ENCODE measurements around the gene BBS2. TPM values are rescaled to one million over a fixed set of nuclear protein-coding genes. Genes with fewer than 3 reads are reported as not detected.

BBS2 gene
- total and polyA plus RNA-seq, 2 experiments from 2014 or later, result 13.7 to 25.2 TPM

- TF ChIP-seq ZNF462 (CRISPR knock-in tag; IDR thresholded peaks at IDR 0.05), result no peak
Observed at GRCh38 chr16:56512025-56512424, 7.8 kb downstream of the BBS2 start (continued).

DNA sequence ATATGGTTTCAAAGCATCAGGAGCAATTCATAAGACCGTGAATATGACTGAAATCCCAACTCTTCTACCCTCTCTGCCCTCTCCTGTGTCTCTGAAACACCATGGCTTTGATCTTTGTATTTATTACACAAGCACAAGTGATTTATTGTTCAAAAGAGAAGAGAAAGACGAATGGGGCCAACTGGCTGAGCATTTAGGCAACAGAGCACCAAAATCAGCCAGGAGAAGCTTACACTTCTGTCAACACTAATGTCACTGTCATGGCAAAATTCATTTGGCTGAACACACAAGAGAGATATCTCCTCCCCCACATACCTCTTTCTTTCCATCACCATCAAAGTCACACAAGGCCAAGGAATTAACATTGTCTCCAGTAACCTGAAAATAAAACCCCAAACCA, 9.3 kb downstream of the BBS2 start:
- DNase-seq (ENCODE audit: low spot score), result no peak
- ATAC-seq, result no peak
- Mint-ChIP-seq H3K36me3 (ENCODE audit: low read depth) (peaks cover 3% of the 10 kb centered on the region; the same call in 1 of the 3 replicates), H3K27me3 (ENCODE audit: insufficient read depth, low read depth, poor library complexity) (no peaks in the 10 kb centered on the region), H3K9me3 (no peaks in the 10 kb centered on the region), H3K27ac (no peak overlapping the region), H3K4me1 (no peaks in the 10 kb centered on the region), H3K4me3 (no peak overlapping the region)
- no peaks in the 10 kb centered on the region; the same call in 1 of the 2 replicates for H3K79me2 ChIP-seq (replicated peaks; ENCODE audit: insufficient read depth)
- H3F3A ChIP-seq (replicated peaks; ENCODE audit: low read depth), result no peaks in the 10 kb centered on the region
- H3K27me3 ChIP-seq (ENCODE audit: insufficient read depth), result no peaks in the 10 kb centered on the region
- no peaks in the 10 kb centered on the region for H3K9me2 ChIP-seq (ENCODE audit: insufficient read depth)
- no peaks in the 10 kb centered on the region for H3K4me1 ChIP-seq (ENCODE audit: insufficient read depth)
- H2AFZ ChIP-seq, result no peak overlapping the region
- no peak overlapping the region for H3K4me2 ChIP-seq
- H3K36me3 ChIP-seq (ENCODE audit: insufficient read depth), result no peaks in the 10 kb centered on the region
- H4K20me1 ChIP-seq (replicated peaks; ENCODE audit: insufficient read depth), result no peaks in the 10 kb centered on the region
- no peak overlapping the region for H3K4me3 ChIP-seq
- no peak overlapping the region for H3K27ac ChIP-seq (ENCODE audit: low read depth)
- TF ChIP-seq, protein P1, sequence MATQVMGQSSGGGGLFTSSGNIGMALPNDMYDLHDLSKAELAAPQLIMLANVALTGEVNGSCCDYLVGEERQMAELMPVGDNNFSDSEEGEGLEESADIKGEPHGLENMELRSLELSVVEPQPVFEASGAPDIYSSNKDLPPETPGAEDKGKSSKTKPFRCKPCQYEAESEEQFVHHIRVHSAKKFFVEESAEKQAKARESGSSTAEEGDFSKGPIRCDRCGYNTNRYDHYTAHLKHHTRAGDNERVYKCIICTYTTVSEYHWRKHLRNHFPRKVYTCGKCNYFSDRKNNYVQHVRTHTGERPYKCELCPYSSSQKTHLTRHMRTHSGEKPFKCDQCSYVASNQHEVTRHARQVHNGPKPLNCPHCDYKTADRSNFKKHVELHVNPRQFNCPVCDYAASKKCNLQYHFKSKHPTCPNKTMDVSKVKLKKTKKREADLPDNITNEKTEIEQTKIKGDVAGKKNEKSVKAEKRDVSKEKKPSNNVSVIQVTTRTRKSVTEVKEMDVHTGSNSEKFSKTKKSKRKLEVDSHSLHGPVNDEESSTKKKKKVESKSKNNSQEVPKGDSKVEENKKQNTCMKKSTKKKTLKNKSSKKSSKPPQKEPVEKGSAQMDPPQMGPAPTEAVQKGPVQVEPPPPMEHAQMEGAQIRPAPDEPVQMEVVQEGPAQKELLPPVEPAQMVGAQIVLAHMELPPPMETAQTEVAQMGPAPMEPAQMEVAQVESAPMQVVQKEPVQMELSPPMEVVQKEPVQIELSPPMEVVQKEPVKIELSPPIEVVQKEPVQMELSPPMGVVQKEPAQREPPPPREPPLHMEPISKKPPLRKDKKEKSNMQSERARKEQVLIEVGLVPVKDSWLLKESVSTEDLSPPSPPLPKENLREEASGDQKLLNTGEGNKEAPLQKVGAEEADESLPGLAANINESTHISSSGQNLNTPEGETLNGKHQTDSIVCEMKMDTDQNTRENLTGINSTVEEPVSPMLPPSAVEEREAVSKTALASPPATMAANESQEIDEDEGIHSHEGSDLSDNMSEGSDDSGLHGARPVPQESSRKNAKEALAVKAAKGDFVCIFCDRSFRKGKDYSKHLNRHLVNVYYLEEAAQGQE (IDR thresholded peaks at IDR 0.05; ENCODE audit: unreplicated experiment), result no peak
- no peak for TF ChIP-seq ZNF331 (CRISPR knock-in tag; IDR thresholded peaks at IDR 0.05; ENCODE audit: low read depth)
- no peak for TF ChIP-seq POLR2AphosphoS5 (IDR thresholded peaks at IDR 0.05; ENCODE audit: low read depth)
- no peak for TF ChIP-seq ETS1 (IDR thresholded peaks at IDR 0.05)
- TF ChIP-seq NANOG (IDR thresholded peaks at IDR 0.05; ENCODE audit: borderline replicate concordance), result no peak
- TF ChIP-seq, protein P2, sequence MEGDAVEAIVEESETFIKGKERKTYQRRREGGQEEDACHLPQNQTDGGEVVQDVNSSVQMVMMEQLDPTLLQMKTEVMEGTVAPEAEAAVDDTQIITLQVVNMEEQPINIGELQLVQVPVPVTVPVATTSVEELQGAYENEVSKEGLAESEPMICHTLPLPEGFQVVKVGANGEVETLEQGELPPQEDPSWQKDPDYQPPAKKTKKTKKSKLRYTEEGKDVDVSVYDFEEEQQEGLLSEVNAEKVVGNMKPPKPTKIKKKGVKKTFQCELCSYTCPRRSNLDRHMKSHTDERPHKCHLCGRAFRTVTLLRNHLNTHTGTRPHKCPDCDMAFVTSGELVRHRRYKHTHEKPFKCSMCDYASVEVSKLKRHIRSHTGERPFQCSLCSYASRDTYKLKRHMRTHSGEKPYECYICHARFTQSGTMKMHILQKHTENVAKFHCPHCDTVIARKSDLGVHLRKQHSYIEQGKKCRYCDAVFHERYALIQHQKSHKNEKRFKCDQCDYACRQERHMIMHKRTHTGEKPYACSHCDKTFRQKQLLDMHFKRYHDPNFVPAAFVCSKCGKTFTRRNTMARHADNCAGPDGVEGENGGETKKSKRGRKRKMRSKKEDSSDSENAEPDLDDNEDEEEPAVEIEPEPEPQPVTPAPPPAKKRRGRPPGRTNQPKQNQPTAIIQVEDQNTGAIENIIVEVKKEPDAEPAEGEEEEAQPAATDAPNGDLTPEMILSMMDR (conservative IDR thresholded peaks at IDR 0.05; ENCODE audit: low read depth in 2 of 2), result no peak
- no peak for TF ChIP-seq EZH2phosphoT487 (IDR thresholded peaks at IDR 0.05; ENCODE audit: unreplicated experiment)
- TF ChIP-seq STAT1 (IDR thresholded peaks at IDR 0.05; ENCODE audit: unreplicated experiment), result no peak
